Measurements from ENCODE around the gene VWA8.
A peak's percentile ranks its signal among the peaks of the same experiment; 100 is the strongest.

VWA8 gene

GRCh38 chr13:41720839-41721561 is 239.9 kb downstream of the VWA8 start:
- no peak for DNase-seq

GRCh38 chr13:41716236-41716635 is 244.7 kb downstream of the VWA8 start:
- no peak for DNase-seq

GRCh38 chr13:41713405-41713804 is 247.5 kb downstream of the VWA8 start:
- no peak for DNase-seq

GRCh38 chr13:41710771-41711170 is 250.1 kb downstream of the VWA8 start:
- no peak for DNase-seq

- DNase-seq: no peak
These were observed 251.4 kb downstream of the VWA8 start for GRCh38 chr13:41709511-41709910.

GRCh38 chr13:41708713-41709112 is 252.2 kb downstream of the VWA8 start:
- DNase-seq: no peak

GRCh38 chr13:41707194-41707821 is 253.6 kb downstream of the VWA8 start:
- no peak for DNase-seq

- no peak for DNase-seq
These were observed 254.8 kb downstream of the VWA8 start for GRCh38 chr13:41706152-41706551.

GRCh38 chr13:41702540-41702939 is 258.4 kb downstream of the VWA8 start:
- DNase-seq: no peak

- DNase-seq: no peak
These were observed 259.2 kb downstream of the VWA8 start for GRCh38 chr13:41701676-41702075.

GRCh38 chr13:41700790-41701310 is 260.1 kb downstream of the VWA8 start:
- peak; percentile 61 for DNase-seq

GRCh38 chr13:41699759-41700158 is 261.1 kb downstream of the VWA8 start:
- DNase-seq: no peak

GRCh38 chr13:41697578-41697977 is 263.3 kb downstream of the VWA8 start:
- DNase-seq: no peak

- no peak for DNase-seq
These were observed 264.5 kb downstream of the VWA8 start for GRCh38 chr13:41696163-41697003.

- no peak for DNase-seq
These were observed 266.2 kb downstream of the VWA8 start for GRCh38 chr13:41694545-41695301.

- no peak for DNase-seq
These were observed 267.5 kb downstream of the VWA8 start for GRCh38 chr13:41693434-41693833.

- DNase-seq: no peak
These were observed 269.6 kb downstream of the VWA8 start for GRCh38 chr13:41691274-41691673.

- DNase-seq: no peak
These were observed 278.1 kb downstream of the VWA8 start for GRCh38 chr13:41682766-41683165.

- no peak for DNase-seq
These were observed 278.9 kb downstream of the VWA8 start for GRCh38 chr13:41682001-41682400.

GRCh38 chr13:41681587-41681986 is 279.3 kb downstream of the VWA8 start:
- DNase-seq: no peak

- no peak for DNase-seq
These were observed 280.0 kb downstream of the VWA8 start for GRCh38 chr13:41680900-41681299.

GRCh38 chr13:41678848-41679247 is 282.1 kb downstream of the VWA8 start:
- DNase-seq: no peak

- no peak for DNase-seq
These were observed 282.7 kb downstream of the VWA8 start for GRCh38 chr13:41678249-41678648.
